H9 (cell line): Measurements from ENCODE around the gene RANGAP1. TPM values are rescaled to one million over a fixed set of nuclear protein-coding genes. Genes with fewer than 3 reads are reported as not detected.

Source experiments
- DNase-seq: peaks from one replicate; pipeline ENCODE4 v3.0.0-alpha.2; 2017
- H2AFZ ChIP-seq: one replicate; pipeline ENCODE4 v1.6.1; 2013; ENCODE audit warnings: mild to moderate bottlenecking, low read length, control low read depth, moderate library complexity
- H2AK5ac ChIP-seq: 2 replicates; pipeline ENCODE4 v1.6.1; 2013; ENCODE audit warnings: low read length, control low read depth, mixed read lengths; ENCODE audit not compliant: insufficient read length
- H2BK120ac ChIP-seq: one replicate; pipeline ENCODE4 v1.6.1; 2013; ENCODE audit warnings: low read depth, mild to moderate bottlenecking, low read length, control low read depth, inconsistent platforms; ENCODE audit not compliant: poor library complexity, severe bottlenecking
- H2BK12ac ChIP-seq: 2 replicates; pipeline ENCODE4 v1.6.1; 2013; ENCODE audit warnings: low read length, control low read depth, mixed read lengths, low read depth; ENCODE audit not compliant: insufficient read length
- H2BK15ac ChIP-seq: 2 replicates; pipeline ENCODE4 v1.6.1; 2013; ENCODE audit warnings: low read depth, low read length, control low read depth
- H2BK20ac ChIP-seq: one replicate; pipeline ENCODE4 v1.6.1; 2013; ENCODE audit warnings: low read depth, mild to moderate bottlenecking, low read length, control low read depth, inconsistent platforms; ENCODE audit not compliant: poor library complexity, severe bottlenecking
- H2BK5ac ChIP-seq: 2 replicates; pipeline ENCODE4 v1.6.1; 2013; ENCODE audit warnings: low read length, control low read depth, mixed read lengths; ENCODE audit not compliant: insufficient read length
- H3K14ac ChIP-seq: 2 replicates; pipeline ENCODE4 v1.6.1; 2013; ENCODE audit warnings: low read length, control low read depth; ENCODE audit not compliant: insufficient read depth
- H3K18ac ChIP-seq: 2 replicates; pipeline ENCODE4 v1.6.1; 2013; ENCODE audit warnings: low read depth, mild to moderate bottlenecking, mixed read lengths, low read length, control low read depth; ENCODE audit not compliant: insufficient read length
- H3K23ac ChIP-seq: 2 replicates; pipeline ENCODE4 v1.6.1; 2013; ENCODE audit warnings: low read length, control low read depth, mixed read lengths, low read depth; ENCODE audit not compliant: insufficient read length
- H3K23me2 ChIP-seq: 2 replicates; pipeline ENCODE4 v1.6.1; 2013; ENCODE audit warnings: low read depth, mild to moderate bottlenecking, mixed read lengths, low read length, control low read depth; ENCODE audit not compliant: insufficient read length, poor library complexity, severe bottlenecking
- H3K27ac ChIP-seq: 2 replicates; pipeline ENCODE4 v1.5.1; 2013; ENCODE audit warnings: low read length, control low read depth, mixed read lengths, low read depth; ENCODE audit not compliant: insufficient read length
- H3K27me3 ChIP-seq: 2 replicates; pipeline ENCODE4 v1.6.1; 2013; ENCODE audit warnings: low read length, control low read depth, inconsistent platforms; ENCODE audit not compliant: insufficient read depth
- H3K4ac ChIP-seq: 2 replicates; pipeline ENCODE4 v1.6.1; 2013; ENCODE audit warnings: low read depth, mild to moderate bottlenecking, control low read depth, inconsistent platforms, low read length, moderate library complexity
- H3K4me1 ChIP-seq: 2 replicates; pipeline ENCODE4 v1.6.1; 2013; ENCODE audit warnings: low read length, control low read depth, inconsistent platforms; ENCODE audit not compliant: insufficient read depth
- H3K4me2 ChIP-seq: 2 replicates; pipeline ENCODE4 v1.6.1; 2013; ENCODE audit warnings: low read length, control low read depth, mixed read lengths; ENCODE audit not compliant: insufficient read length, insufficient read depth
- H3K56ac ChIP-seq: 2 replicates; pipeline ENCODE4 v1.6.1; 2013; ENCODE audit warnings: low read depth, mild to moderate bottlenecking, mixed read lengths, low read length, control low read depth; ENCODE audit not compliant: insufficient read length
- H3K79me1 ChIP-seq: 2 replicates; pipeline ENCODE4 v1.6.1; 2013; ENCODE audit warnings: low read depth, mild to moderate bottlenecking, moderate library complexity, low read length, control low read depth, inconsistent platforms; ENCODE audit not compliant: insufficient read depth, poor library complexity, severe bottlenecking
- H3K79me2 ChIP-seq: 2 replicates; pipeline ENCODE4 v1.6.1; 2013; ENCODE audit warnings: low read length, control low read depth, inconsistent platforms; ENCODE audit not compliant: insufficient read depth
- H3K9ac ChIP-seq: 2 replicates; pipeline ENCODE4 v1.6.1; 2013; ENCODE audit warnings: low read length, control low read depth, mixed read lengths; ENCODE audit not compliant: insufficient read length; ENCODE audit errors: extremely low read depth
- H3K9me3 ChIP-seq: one replicate; pipeline ENCODE4 v1.6.1; 2013; ENCODE audit warnings: low read depth, low read length, inconsistent platforms; ENCODE audit not compliant: control insufficient read depth
- H3T11ph ChIP-seq: one replicate; pipeline ENCODE4 v1.6.1; 2013; ENCODE audit warnings: mild to moderate bottlenecking, low read length, control low read depth, inconsistent platforms
- H4K20me1 ChIP-seq: one replicate; pipeline ENCODE4 v1.6.1; 2013; ENCODE audit not compliant: control insufficient read depth, insufficient read length, insufficient read depth
- H4K5ac ChIP-seq: 2 replicates; pipeline ENCODE4 v1.6.1; 2013; ENCODE audit warnings: low read depth, mild to moderate bottlenecking, mixed read lengths, low read length, control low read depth; ENCODE audit not compliant: insufficient read length
- H4K8ac ChIP-seq: replicated peaks from 2 replicates; pipeline ENCODE4 v1.6.1; 2013; ENCODE audit warnings: low read length, control low read depth, mixed read lengths, low read depth; ENCODE audit not compliant: insufficient read length
- H4K91ac ChIP-seq: 2 replicates; pipeline ENCODE4 v1.6.1; 2013; ENCODE audit warnings: low read depth, mild to moderate bottlenecking, moderate library complexity, mixed read lengths, low read length, control low read depth; ENCODE audit not compliant: insufficient read length
- H3K27ac Mint-ChIP-seq, 3 experiments: 2 replicates in 2 of 3; 3 replicates in 1 of 3; pipeline ENCODE4 v1.8.0; 2020 to 2021; ENCODE audit warnings: mixed read lengths in 3 of 3, mild to moderate bottlenecking in 1 of 3, moderate library complexity in 1 of 3
- H3K27me3 Mint-ChIP-seq: 2 replicates; pipeline ENCODE4 v1.8.0; 2021; ENCODE audit warnings: low read depth, mild to moderate bottlenecking, moderate library complexity, mixed read lengths
- H3K36me3 Mint-ChIP-seq, 3 experiments: 2 replicates in 2 of 3; 3 replicates in 1 of 3; pipeline ENCODE4 v1.8.0; 2020 to 2021; ENCODE audit warnings: low read depth in 3 of 3, mixed read lengths in 3 of 3; ENCODE audit not compliant: insufficient read depth in 1 of 3
- H3K4me1 Mint-ChIP-seq, 2 experiments: 2 replicates each; pipeline ENCODE4 v1.8.0; 2020; ENCODE audit warnings: mixed read lengths in 2 of 2
- H3K4me3 Mint-ChIP-seq, 2 experiments: 2 replicates in 1 of 2; 3 replicates in 1 of 2; pipeline ENCODE4 v1.8.0; 2020 to 2021; ENCODE audit warnings: mild to moderate bottlenecking in 2 of 2, mixed read lengths in 2 of 2, moderate library complexity in 1 of 2
- H3K9me3 Mint-ChIP-seq, 2 experiments: 2 replicates in 1 of 2; 3 replicates in 1 of 2; pipeline ENCODE4 v1.8.0; 2020; ENCODE audit warnings: mild to moderate bottlenecking in 2 of 2, mixed read lengths in 2 of 2, moderate library complexity in 1 of 2
- CTCF ChIP-seq: fragments of 200-600 bp; sonication (generic); conservative IDR thresholded peaks from 3 replicates; pipeline ENCODE4 v1.8.0; 2021; ENCODE audit warnings: antibody characterized with exemption, mild to moderate bottlenecking
- WGBS: extraction: QIAGEN DNeasy Blood & Tissue Kit; methylation state at CpG from one replicate; pipeline ENCODE4 v1.1.7; 2013; ENCODE audit warnings: missing lambda C conversion rate, low lambda C conversion rate, mixed read lengths; ENCODE audit not compliant: insufficient read length; ENCODE audit errors: extremely low coverage; 5-methylcytosine and 5-hydroxymethylcytosine counted together
- total RNA-seq: library from RNA; stranded (reverse); gene quantifications from 2 replicates; pipeline ENCODE4 v1.2.1, GENCODE V29; 2021

Gene RANGAP1
- total RNA-seq, 1 experiment from 2014 or later: 130 TPM

- no peak overlapping the region for H2BK20ac ChIP-seq
- no peak overlapping the region for H4K91ac ChIP-seq
- no peak overlapping the region for H3K9ac ChIP-seq
- H2BK120ac ChIP-seq: no peak overlapping the region
- peaks cover 43 to 78% (median 71%) of the 10 kb centered on the region in 3 experiments for H3K36me3 Mint-ChIP-seq
- H3K4me3 Mint-ChIP-seq: peak overlapping the region in 1 of 2 experiments; percentile 14; a peak in 3 of 5 replicates
- H2BK15ac ChIP-seq: no peak overlapping the region
- no peaks in the 10 kb centered on the region for H3K27me3 ChIP-seq
- DNase-seq: peak; percentile 62
- H2BK12ac ChIP-seq: no peak overlapping the region
- no CpG with 5 or more reads among the region's 16 CpGs for WGBS
- no peak overlapping the region for H4K8ac ChIP-seq
- no peaks in the 10 kb centered on the region for H3K79me2 ChIP-seq
- H4K5ac ChIP-seq: no peak overlapping the region
- 0 out of 2 replicates have a peak, but pooled peaks cover 3% of the 10 kb centered on the region for H3K4me1 ChIP-seq
- no peak overlapping the region for H3T11ph ChIP-seq
- H3K4ac ChIP-seq: no peak overlapping the region
- no peaks in the 10 kb centered on the region for H3K79me1 ChIP-seq
- H3K56ac ChIP-seq: no peak overlapping the region
- no peak overlapping the region for H3K27ac ChIP-seq
- peaks cover 16 to 17% of the 10 kb centered on the region in 2 experiments for H3K4me1 Mint-ChIP-seq
- no peaks in the 10 kb centered on the region for H4K20me1 ChIP-seq
- no peak overlapping the region for H3K23ac ChIP-seq
- H2AK5ac ChIP-seq: no peak overlapping the region
- no peaks in the 10 kb centered on the region for H3K9me3 ChIP-seq
- H3K14ac ChIP-seq: no peak overlapping the region
- H3K9me3 Mint-ChIP-seq: peaks cover 8 to 12% of the 10 kb centered on the region in 2 experiments
- no peak for TF ChIP-seq CTCF
- no peak overlapping the region for H3K18ac ChIP-seq
- H2BK5ac ChIP-seq: no peak overlapping the region
- no peaks in the 10 kb centered on the region for H3K23me2 ChIP-seq
- H3K4me2 ChIP-seq: no peak overlapping the region
- no peak overlapping the region for H2AFZ ChIP-seq
- H3K27me3 Mint-ChIP-seq: no peaks in the 10 kb centered on the region
- peak overlapping the region in 2 of 3 experiments; percentile 71 to 92; a peak in 5 of 7 replicates for H3K27ac Mint-ChIP-seq
These were observed 68.3 kb downstream of the RANGAP1 start for GRCh38 chr22:41217553-41218157.
